Right renal cortex interstitium (tissue), 3 donors: ENCODE measurements around the gene PDS5B. TPM values are rescaled to one million over a fixed set of nuclear protein-coding genes. Genes with fewer than 3 reads are reported as not detected.

ENCODE experiments used
- DNase-seq, 3 donors: peaks; one replicate each; pipeline ENCODE4 v3.0.0-alpha.2; 2013; ENCODE audit warnings: low read depth in 3 of 3, low spot score in 2 of 3
- polyA plus RNA-seq, 3 donors: library from polyadenylated mRNA; unstranded; fragments of 120-200 nt; gene quantifications; one replicate each; pipeline ENCODE4 v1.2.1, GENCODE V29; 2013; ENCODE audit not compliant: insufficient read length in 3 of 3

The PDS5B gene
- polyA plus RNA-seq, 3 donors = 74.3 to 79.2 (median 78.0) TPM

- DNase-seq = peak in 2 of 3 donors; percentile 6 to 14
Observed at GRCh38 chr13:32589471-32589870, 3.2 kb downstream of the PDS5B start.

GRCh38 chr13:32590266-32590665, 4.0 kb downstream of the PDS5B start:
- DNase-seq = peak in 1 of 3 donors; percentile 8

- no peak for DNase-seq
Observed at GRCh38 chr13:32592082-32592481, 5.8 kb downstream of the PDS5B start.

DNA sequence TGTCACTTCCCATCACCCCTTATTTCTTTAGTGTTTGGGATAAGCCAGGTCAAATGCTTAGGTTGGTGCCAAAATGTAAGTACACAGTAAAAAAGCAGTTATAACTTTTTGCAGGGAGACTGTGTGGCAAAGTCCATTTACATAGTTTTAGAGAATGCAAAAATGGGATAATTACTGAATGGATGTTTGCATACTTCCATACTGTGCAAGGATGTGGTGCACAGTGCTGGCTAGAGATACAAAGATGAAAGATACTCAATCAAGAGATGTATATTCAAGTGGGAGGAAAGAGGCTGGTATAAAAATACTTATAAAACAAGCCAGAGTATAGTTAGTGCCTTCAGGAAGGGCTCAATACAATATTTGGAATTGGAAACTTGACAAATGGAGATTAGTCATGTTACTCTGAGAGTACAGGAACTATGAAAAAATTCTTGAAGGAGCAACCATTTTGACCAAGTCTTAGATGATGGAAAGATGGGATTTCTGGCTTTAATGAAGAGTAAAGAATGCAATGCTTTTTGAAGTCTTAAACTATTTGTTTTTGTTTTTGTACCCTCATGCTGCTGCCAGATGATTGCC, 8.0 kb downstream of the PDS5B start:
- DNase-seq = no peak

- no peak for DNase-seq
Observed at GRCh38 chr13:32595306-32595705, 9.1 kb downstream of the PDS5B start.

- DNase-seq = no peak
Observed at GRCh38 chr13:32600890-32601289, 14.6 kb downstream of the PDS5B start.

GRCh38 chr13:32609428-32609827, 23.2 kb downstream of the PDS5B start:
- no peak for DNase-seq

GRCh38 chr13:32610538-32610937, 24.3 kb downstream of the PDS5B start:
- DNase-seq = no peak

DNA sequence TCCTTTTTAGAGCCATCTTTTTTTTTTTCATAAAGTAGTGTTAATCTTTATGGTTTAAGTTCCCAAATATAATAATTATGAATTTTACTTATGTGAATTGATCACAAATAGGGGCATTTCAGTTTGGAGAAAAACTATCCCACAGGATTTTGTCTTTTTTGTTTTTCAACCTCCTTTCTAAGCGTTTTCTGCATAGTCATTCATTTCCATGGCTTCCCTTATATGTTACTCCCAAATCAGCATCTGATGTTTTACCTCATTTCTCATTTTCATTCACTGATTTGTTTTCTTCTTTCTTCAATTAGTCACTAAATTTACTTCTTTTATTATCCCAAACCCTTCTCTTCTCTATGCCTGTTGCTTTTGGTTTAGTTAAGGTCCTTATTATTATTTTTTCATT, 24.7 kb downstream of the PDS5B start:
- no peak for DNase-seq

GRCh38 chr13:32616883-32617511, 30.7 kb downstream of the PDS5B start:
- DNase-seq = no peak

- DNase-seq = no peak
Observed at GRCh38 chr13:32622827-32623226, 36.6 kb downstream of the PDS5B start.

DNA sequence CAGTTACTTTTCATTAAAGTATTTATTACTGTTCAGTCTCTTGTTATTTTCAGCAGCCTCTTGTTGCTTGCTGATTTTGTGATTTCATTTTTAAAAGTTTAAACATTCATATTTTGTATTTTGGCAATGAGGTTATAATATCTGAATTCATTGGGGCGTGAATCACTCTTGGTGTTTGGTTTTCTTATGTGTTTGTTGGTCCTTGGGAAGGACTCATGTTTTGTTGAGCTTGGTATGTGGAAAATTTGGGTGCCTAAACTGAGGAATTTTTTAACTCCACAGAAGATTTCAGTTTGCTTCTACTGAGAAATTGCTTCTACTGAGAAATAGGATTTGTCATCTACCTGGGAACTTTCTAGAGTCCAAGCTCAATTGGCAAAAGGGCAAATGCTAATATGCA, 38.2 kb downstream of the PDS5B start:
- DNase-seq = no peak

- DNase-seq = no peak
Observed at GRCh38 chr13:32627793-32628192, 41.5 kb downstream of the PDS5B start.

- no peak for DNase-seq
Observed at GRCh38 chr13:32629313-32629712, 43.1 kb downstream of the PDS5B start.

- DNase-seq = no peak
Observed at GRCh38 chr13:32629866-32630265, 43.6 kb downstream of the PDS5B start.

GRCh38 chr13:32632343-32632909, 46.2 kb downstream of the PDS5B start:
- no peak for DNase-seq

DNA sequence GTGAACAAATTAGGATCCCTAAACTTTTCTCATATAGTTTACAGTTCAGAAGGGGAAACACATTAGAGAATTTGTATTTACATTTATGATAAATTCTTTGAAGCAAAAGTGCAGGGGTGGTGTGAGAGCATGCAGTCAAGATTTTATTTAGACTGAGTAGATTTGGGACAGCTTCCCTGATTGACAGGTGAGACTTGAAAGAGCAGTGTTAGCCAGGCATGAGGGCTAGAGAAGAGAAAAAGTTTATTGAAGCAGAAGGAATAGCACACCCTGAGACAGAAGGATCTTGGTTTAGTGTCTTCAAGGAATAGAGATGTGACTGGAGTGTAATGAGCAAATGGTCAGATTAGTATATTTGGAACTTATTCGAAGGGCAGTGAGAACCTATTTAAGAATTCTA, 50.5 kb downstream of the PDS5B start:
- no peak for DNase-seq

DNA sequence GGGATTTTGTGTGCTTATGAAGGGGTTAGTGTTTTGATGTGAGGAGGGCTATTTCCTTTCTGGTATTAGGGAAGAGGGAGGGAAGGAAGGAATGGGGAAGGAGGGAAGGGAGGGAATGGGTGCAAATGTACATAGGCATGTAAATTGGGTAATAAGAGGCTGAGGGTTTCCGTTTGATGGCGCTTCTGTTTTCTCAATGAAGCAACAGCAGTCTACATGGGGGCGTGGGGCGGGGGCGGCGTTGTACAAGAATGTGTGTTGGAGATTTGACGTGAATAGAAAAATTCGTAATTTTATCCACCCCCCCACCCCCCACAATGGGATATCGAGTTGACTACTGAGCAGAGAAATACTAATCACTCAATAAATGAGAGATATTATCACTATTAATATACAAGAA, 52.5 kb downstream of the PDS5B start:
- no peak for DNase-seq

- DNase-seq = peak in 2 of 3 donors; percentile 29 to 32
Observed at GRCh38 chr13:32639502-32640105, 53.4 kb downstream of the PDS5B start.

DNA sequence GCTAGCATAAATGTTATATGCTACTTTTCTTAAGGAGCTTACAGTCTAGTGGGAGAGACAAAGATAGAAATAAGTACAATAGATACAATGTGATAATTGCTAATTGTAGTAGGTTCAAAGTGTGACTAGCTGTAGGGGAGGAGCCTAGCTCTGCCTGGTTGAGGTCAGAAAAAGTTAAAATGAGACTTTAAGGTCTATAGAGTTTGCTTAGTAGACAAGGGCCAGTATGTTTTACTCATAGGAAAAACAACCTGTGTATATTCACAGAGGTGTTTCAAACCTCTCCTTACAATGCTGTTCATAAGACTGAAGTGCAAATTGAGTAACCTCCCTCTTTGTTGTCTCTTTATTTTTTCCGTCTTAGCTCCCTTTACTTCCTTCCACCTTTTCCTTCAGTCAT, 56.1 kb downstream of the PDS5B start:
- DNase-seq = no peak

- no peak for DNase-seq
Observed at GRCh38 chr13:32642858-32643257, 56.6 kb downstream of the PDS5B start.

DNA sequence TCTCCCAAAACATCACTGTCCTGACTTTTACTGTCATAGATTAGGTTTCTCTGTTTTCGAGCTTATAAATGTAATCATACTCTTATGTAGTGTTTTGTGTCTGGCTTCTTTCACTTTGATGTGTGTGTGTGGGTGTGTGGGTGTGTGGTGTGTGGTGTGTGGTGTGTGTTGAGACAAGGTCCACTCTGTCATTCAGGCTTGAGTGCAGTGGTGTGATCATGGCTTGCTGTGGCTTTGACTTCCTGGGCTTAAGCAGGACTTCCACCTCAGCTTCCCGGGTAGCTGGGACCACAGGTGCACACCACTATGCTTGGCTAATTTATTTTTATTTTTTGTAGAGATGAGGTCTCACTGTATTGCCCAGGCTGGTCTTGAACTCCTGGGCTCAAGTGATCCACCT, 59.6 kb downstream of the PDS5B start:
- DNase-seq = no peak
